GM21723 (cell line): ENCODE measurements around the gene ARHGAP1.

ENCODE experiments used
- ATAC-seq: cut with Tn5 transposase; IDR thresholded peaks from one replicate; pipeline ENCODE4 v1.9.1; 2021; ENCODE audit warnings: mild to moderate bottlenecking, moderate library complexity; ENCODE audit not compliant: unreplicated experiment

The ARHGAP1 gene

GRCh38 chr11:46700241-46701077, at the start of gene ARHGAP1, which contains the start of gene ZNF408:
TSS of gene ARHGAP1 (minus strand) at chr11:46700619. CDS start at chr11:46696107, 4,512 bp downstream.
TSS of gene ZNF408 (plus strand) at chr11:46701031. CDS start at chr11:46701048, 17 bp downstream.
- ATAC-seq, result peak; percentile 85

DNA sequence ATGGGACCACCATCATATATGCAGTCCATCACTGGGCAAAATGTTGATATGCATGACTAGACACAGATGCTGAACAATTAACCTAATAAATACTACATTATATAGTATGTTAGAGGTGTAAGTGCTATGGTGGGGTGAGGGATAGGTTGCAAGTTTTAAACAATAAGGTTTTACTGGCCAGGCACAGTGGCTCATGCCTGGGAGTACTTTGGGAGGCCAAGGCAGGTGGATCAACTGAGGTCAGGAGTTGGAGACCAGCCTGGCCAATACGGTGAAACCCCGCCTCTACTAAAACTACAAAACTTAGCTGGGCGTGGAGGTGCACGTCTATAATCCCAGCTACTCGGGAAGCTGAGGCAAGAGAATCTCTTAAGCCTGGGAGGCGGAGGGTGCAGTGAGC, 46.7 kb upstream of the ARHGAP1 start:
- no peak for ATAC-seq

GRCh38 chr11:46745995-46746394, 45.6 kb upstream of the ARHGAP1 start:
- ATAC-seq, result no peak

GRCh38 chr11:46745328-46745727, 44.9 kb upstream of the ARHGAP1 start:
- no peak for ATAC-seq

DNA sequence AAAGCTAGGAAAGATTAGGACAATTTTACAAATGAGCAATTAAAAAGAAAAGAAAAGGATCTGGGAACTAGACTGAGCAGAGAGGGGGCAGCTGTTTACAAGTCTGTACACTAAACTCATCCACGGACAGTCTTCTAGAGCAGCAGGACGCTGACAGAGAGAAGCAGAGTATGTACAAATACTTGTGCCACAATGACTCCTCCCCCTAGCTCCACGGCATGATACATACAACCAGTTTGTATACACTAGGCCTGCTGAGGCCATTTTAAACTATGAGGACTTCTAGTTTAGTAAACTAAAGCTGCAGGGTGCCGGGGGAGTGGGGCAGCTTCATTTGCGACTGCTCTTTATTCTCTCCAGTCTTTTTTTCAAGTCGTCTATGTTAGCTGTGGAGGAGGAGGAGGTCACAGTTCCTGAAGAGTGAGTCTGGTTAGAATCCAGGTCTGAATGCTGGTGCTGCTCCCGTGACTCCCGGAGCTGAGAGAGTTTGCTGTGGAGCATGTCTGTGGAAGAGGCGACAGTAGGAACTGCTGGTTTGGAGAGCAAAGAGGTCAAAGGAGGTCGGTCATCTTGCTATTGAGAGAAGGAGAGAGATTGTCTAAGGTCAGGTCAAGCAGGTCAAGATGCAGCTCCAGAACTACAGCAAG, 43.4 kb upstream of the ARHGAP1 start:
- no peak for ATAC-seq

DNA sequence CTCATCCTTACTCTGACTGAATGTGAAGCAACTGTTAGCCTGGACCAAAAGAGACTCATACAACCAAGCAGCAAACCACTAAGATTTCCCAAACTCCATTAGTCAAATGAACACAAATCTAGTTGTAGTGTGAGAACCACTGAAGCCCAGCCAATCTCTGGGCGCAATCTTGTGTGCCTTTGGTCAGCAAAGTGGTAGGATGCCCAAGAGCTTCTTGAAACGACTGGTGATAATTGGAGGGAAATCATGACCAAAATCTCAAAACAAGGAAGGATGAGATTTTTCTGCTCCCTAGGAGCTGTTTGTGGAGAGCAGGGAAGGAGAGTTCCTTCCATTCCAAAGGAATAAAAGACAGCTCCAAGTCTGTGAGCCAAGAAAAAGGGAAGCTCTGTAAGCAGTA, 42.6 kb upstream of the ARHGAP1 start:
- ATAC-seq, result no peak

- ATAC-seq, result no peak
Observed at GRCh38 chr11:46741600-46742484, 41.4 kb upstream of the ARHGAP1 start.

DNA sequence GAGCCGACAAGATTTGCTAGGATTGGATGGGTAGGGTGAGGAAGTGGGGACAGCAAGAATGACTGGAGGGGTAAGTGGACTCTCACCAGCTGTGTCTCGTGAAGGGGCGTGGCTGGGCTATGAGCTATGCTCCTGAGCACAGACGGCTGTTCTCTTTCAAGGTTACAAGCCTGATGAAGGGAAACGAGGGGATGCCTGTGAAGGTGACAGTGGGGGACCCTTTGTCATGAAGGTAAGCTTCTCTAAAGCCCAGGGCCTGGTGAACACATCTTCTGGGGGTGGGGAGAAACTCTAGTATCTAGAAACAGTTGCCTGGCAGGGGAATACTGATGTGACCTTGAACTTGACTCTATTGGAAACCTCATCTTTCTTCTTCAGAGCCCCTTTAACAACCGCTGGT, 38.5 kb upstream of the ARHGAP1 start:
- no peak for ATAC-seq

DNA sequence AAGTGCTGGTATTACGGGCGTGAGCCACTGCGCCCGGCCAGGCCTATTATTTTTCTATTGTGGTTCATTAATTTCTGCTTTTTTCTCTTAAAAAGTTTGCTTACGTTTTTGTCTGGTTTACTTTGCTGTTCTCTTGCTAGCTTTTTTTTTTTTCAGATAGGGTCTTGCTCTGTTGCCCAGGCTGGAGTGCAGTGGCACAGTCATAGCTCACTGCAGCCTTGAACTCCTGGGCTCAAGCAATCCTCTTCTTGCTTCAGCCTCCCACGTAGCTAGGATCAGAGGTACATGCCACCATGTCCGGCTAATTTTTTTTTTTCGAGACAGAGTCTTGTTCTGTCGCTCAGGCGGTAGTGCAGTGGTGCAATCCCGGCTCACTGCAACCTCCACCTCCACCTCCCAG, 37.3 kb upstream of the ARHGAP1 start:
- no peak for ATAC-seq

DNA sequence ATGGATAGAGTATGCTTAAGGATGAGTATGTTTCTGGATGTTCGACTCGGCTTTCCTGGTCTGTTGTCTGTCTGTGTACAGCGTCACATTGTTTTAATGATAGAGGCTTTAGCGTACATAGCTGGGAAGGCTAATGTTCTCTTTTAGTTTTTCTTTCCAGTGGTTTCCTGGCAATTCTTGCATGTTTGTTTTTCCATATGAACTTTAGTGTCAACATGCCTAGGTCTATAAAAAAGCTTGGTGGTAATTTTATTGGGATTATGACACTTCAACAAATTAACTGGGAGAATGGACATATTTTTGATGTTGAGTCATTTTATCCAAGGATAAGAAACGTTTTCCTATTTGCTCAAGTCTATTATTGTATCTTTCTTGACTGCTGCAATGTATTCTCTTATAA, 36.2 kb upstream of the ARHGAP1 start:
- no peak for ATAC-seq

DNA sequence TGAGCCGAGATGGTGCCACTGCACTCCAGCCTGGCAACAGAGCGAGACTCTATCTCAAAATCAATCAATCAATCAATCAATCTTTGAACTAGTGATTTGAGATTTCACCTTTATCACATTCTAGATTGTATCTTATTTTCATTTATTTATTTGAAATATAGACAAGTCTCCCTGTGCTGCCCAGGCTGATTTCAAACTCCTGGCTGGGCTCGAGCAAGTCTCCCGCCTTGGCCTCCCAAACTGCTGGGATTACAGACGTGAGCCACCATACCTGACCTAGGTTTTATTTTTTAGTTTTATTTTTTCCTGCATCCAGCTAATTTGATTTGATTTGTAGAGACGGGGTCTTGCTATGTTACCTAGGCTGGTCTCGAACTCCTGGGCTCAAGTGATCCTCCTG, 35.7 kb upstream of the ARHGAP1 start:
- no peak for ATAC-seq

GRCh38 chr11:46733234-46733633, 32.8 kb upstream of the ARHGAP1 start:
- ATAC-seq, result no peak

GRCh38 chr11:46731545-46731944, 31.1 kb upstream of the ARHGAP1 start:
- ATAC-seq, result no peak

DNA sequence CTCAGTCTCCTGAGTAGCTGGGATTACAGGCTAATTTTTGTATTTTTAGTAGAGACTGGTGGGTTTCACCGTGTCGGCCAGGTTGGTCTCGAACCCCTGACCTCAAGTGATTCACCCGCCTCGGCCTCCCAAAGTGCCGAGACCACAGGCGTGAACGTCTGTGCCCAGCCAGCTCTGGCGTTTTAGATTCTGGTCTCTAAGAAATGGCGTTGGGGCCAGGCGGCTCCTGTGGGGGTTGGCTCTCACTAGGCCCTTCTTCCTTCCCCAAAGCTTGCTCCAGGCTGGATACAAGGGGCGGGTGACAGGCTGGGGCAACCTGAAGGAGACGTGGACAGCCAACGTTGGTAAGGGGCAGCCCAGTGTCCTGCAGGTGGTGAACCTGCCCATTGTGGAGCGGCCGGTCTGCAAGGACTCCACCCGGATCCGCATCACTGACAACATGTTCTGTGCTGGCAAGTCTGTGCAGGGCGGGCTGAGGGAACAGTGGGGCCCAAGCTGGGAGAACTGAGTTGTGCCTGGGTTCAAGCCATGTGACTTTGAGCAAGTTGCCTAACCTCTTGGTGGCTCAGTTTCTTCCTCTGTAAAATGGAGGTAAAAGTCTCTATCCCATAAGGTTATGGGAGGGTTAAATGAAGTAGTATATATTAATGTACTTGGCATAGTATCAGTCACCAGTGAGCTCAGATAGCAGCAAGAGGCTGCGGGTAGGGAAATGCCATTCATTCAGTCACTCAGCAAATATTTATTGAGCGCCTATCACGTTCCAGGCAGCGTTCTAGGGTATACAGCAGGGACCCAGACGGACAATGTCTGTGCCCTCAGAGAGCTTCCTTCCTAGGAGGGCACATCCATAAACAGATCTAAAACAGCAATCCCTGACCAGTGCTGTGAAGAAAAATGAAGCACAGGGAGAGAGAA, 28.9 kb upstream of the ARHGAP1 start:
- no peak for ATAC-seq

- no peak for ATAC-seq
Observed at GRCh38 chr11:46728659-46729040, 28.2 kb upstream of the ARHGAP1 start.

GRCh38 chr11:46727952-46728658, 27.7 kb upstream of the ARHGAP1 start:
- ATAC-seq, result no peak

- ATAC-seq, result no peak
Observed at GRCh38 chr11:46726206-46726862, 25.9 kb upstream of the ARHGAP1 start.

- no peak for ATAC-seq
Observed at GRCh38 chr11:46725338-46726205, 25.2 kb upstream of the ARHGAP1 start.
